ENCODE results near the gene UAP1. TPM values are rescaled to one million over a fixed set of nuclear protein-coding genes. Genes with fewer than 3 reads are reported as not detected.

The UAP1 gene
- total and polyA plus RNA-seq, 8 donors: 38.7 to 53.8 (median 46.6) TPM

DNA sequence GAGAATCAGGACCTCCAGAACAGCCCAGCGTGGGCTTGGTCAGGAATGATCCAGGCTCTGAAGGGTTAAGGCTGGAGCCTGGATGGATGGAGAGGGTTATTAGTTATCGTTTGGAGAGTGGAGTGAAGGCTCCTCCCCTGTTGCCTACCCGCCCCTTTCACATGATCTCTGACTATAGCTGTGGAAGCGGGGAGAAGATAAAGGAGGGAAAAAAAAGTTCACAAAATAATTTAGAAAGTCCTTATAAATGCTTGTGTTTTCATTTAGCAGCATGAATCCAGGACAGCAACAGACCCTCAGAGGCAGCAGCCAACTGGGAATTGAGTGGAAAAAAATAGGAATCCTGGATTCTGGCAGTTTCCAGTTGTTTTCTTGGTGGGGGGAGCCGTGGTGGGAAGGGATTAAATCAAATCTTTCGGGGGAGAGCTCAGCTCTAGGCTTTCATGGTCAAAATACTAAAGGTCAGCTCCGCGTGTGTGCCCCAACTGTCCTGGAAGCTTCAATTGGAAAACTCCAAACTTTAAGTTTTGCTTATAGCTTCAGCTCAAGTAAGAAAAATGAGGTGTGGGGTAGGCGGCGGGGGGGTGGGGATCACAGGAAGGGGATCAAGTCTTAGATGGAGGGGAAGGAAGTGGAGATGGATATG, 70.1 kb downstream of the UAP1 start:
- peak overlapping the region in 1 of 4 donors; percentile 17 for H3K27ac ChIP-seq
- intact Hi-C loops (cut with DNase I): no loop called here
- ATAC-seq: peak in 3 of 4 donors; percentile 53 to 64 (median 63)
- FAIRE-seq: no peak
- TF ChIP-seq, protein P1, sequence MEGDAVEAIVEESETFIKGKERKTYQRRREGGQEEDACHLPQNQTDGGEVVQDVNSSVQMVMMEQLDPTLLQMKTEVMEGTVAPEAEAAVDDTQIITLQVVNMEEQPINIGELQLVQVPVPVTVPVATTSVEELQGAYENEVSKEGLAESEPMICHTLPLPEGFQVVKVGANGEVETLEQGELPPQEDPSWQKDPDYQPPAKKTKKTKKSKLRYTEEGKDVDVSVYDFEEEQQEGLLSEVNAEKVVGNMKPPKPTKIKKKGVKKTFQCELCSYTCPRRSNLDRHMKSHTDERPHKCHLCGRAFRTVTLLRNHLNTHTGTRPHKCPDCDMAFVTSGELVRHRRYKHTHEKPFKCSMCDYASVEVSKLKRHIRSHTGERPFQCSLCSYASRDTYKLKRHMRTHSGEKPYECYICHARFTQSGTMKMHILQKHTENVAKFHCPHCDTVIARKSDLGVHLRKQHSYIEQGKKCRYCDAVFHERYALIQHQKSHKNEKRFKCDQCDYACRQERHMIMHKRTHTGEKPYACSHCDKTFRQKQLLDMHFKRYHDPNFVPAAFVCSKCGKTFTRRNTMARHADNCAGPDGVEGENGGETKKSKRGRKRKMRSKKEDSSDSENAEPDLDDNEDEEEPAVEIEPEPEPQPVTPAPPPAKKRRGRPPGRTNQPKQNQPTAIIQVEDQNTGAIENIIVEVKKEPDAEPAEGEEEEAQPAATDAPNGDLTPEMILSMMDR (IDR thresholded peaks at IDR 0.05): no peak
- no peaks in the 10 kb centered on the region for H3K9me3 ChIP-seq
- no peaks in the 10 kb centered on the region for H3K27me3 ChIP-seq
- H3K4me1 ChIP-seq: peaks cover 0 to 4% (median 0%) of the 10 kb centered on the region in 3 donors
- no peaks in the 10 kb centered on the region for H3K36me3 ChIP-seq
- 54 to 59% methylated on average over 10 of the region's 10 CpGs for WGBS, 2 donors
- no peak overlapping the region for H3K4me3 ChIP-seq
- no peak for DNase-seq

GRCh38 chr1:162632217-162632666, 70.7 kb downstream of the UAP1 start, which contains the start of gene DDR2:
Gene DDR2, plus strand, starts transcription at chr1:162632464. Its CDS starts 86,600 bp downstream, at chr1:162719064.
- intact Hi-C loops (cut with DNase I): no loop called here
- Histone ChIP-seq H3K4me3 (peak within 1 kb of the TSS in 1 of 4 donors; percentile 6), H3K4me1 (peaks cover 0 to 1% (median 0%) of the 10 kb centered on the region in 3 donors), H3K9me3 (no peaks in the 10 kb centered on the region), H3K27me3 (no peaks in the 10 kb centered on the region), H3K36me3 (no peaks in the 10 kb centered on the region), H3K27ac (peak within 1 kb of the TSS in 1 of 4 donors; percentile 26)
- TF ChIP-seq, protein P1 (IDR thresholded peaks at IDR 0.05): no peak
- no peak for FAIRE-seq
- DNase-seq: peak in 3 of 6 donors; percentile 11 to 23 (median 21)
- ATAC-seq: peak in 3 of 4 donors; percentile 33 to 57 (median 48)
- 73 to 78% methylated on average over 4 of the region's 4 CpGs for WGBS, 2 donors

DNA sequence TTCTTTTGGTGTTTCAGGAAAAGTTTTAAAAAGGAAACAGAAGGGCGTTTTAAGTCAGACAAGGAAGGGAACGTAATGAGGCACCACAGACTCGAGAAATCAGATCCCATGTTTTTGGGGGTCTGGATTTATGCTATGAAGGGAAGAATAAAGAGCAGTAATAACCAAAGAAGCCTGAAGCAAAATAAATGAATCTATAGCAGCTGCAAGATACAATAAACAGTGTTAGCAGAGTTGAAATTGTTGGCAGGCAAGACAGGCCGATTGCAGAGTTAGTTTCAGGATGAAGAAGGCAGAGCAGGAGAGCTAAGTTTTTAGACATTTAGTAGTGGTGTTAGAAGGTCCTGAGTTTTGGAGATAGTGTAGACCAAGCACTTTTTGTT, 71.2 kb downstream of the UAP1 start:
- Histone ChIP-seq H3K27ac (peak overlapping the region in 1 of 4 donors; percentile 26), H3K4me1 (no peaks in the 10 kb centered on the region), H3K9me3 (no peaks in the 10 kb centered on the region), H3K36me3 (no peaks in the 10 kb centered on the region), H3K4me3 (peak overlapping the region in 1 of 4 donors; percentile 6), H3K27me3 (no peaks in the 10 kb centered on the region)
- TF ChIP-seq, protein P1 (IDR thresholded peaks at IDR 0.05): no peak
- FAIRE-seq: no peak
- DNase-seq: no peak
- intact Hi-C loops (cut with DNase I): no loop called here
- ATAC-seq: no peak
- 71 to 74% methylated on average over 4 of the region's 4 CpGs for WGBS, 2 donors

DNA sequence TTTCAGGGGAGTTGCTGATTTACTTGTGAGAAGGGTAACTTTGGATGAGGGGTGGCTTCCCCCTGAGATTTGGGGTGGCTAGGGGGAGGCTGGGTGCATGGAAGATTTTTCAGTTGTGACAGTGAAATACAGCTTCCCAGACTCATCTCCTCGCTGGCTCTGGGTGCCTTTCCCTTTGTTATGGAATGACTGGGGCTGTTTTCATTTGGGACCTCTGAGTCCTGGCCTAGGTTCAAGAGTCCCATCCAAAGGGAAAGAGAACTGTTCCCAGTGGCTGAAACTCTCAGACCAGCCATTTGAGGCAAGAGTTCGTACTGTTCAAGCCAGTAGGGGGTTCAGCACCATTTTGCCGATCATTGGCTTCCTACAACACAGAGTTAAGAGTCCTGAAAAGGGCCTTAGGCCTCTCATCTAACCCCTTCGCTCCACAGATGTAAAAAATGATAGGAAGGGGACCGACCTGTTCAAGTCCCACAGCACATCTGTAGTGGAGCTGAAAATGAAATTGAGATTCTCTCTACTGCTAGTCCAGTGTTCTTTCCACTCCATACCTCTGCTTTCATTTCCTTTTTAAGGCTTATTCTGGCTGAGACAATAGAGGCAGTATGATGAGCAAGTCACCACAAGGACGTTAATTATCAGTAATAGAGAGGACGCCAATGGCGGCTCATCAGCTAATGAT, 71.7 kb downstream of the UAP1 start:
- Histone ChIP-seq H3K4me3 (peak overlapping the region in 1 of 4 donors; percentile 6), H3K27ac (peak overlapping the region in 1 of 4 donors; percentile 26), H3K4me1 (no peaks in the 10 kb centered on the region), H3K9me3 (no peaks in the 10 kb centered on the region), H3K36me3 (no peaks in the 10 kb centered on the region), H3K27me3 (no peaks in the 10 kb centered on the region)
- TF ChIP-seq, protein P1 (IDR thresholded peaks at IDR 0.05): no peak
- DNase-seq: no peak
- intact Hi-C loops (cut with DNase I): no loop called here
- ATAC-seq: peak in 1 of 4 donors; percentile 27
- 86 to 89% methylated on average over 8 of the region's 8 CpGs for WGBS, 2 donors
- no peak for FAIRE-seq
